Central memory CD8-positive, alpha-beta T cell (primary cell): ENCODE data around the gene PPTC7.

ENCODE experiments used
- ATAC-seq: fragments of 150-1000 bp; cut with Tn5 transposase; replicated peaks from 2 replicates; pipeline ENCODE4 v1.10.0; 2022; ENCODE audit warnings: mild to moderate bottlenecking, moderate FRiP score, moderate number of reproducible peaks; ENCODE audit not compliant: poor library complexity, severe bottlenecking; ENCODE audit errors: extremely low read depth
- DNase-seq, 2 donors: peaks; one replicate each; pipeline ENCODE4 v3.0.0; 2021; ENCODE audit warnings: low spot score in 2 of 2
- H3K27ac Mint-ChIP-seq: one replicate; pipeline ENCODE4 v1.8.0; 2022; ENCODE audit warnings: low read depth, mild to moderate bottlenecking, moderate library complexity, mixed read lengths
- H3K27me3 Mint-ChIP-seq: one replicate; pipeline ENCODE4 v1.8.0; 2022; ENCODE audit warnings: mixed read lengths
- H3K36me3 Mint-ChIP-seq: one replicate; pipeline ENCODE4 v1.8.0; 2022; ENCODE audit warnings: mild to moderate bottlenecking, moderate library complexity, mixed read lengths; ENCODE audit not compliant: insufficient read depth
- H3K4me1 Mint-ChIP-seq: one replicate; pipeline ENCODE4 v1.8.0; 2022; ENCODE audit warnings: mixed read lengths
- H3K4me3 Mint-ChIP-seq: one replicate; pipeline ENCODE4 v1.8.0; 2022; ENCODE audit warnings: mild to moderate bottlenecking, moderate library complexity, mixed read lengths
- H3K9me3 Mint-ChIP-seq: one replicate; pipeline ENCODE4 v1.8.0; 2022; ENCODE audit warnings: mixed read lengths

Gene PPTC7

DNA sequence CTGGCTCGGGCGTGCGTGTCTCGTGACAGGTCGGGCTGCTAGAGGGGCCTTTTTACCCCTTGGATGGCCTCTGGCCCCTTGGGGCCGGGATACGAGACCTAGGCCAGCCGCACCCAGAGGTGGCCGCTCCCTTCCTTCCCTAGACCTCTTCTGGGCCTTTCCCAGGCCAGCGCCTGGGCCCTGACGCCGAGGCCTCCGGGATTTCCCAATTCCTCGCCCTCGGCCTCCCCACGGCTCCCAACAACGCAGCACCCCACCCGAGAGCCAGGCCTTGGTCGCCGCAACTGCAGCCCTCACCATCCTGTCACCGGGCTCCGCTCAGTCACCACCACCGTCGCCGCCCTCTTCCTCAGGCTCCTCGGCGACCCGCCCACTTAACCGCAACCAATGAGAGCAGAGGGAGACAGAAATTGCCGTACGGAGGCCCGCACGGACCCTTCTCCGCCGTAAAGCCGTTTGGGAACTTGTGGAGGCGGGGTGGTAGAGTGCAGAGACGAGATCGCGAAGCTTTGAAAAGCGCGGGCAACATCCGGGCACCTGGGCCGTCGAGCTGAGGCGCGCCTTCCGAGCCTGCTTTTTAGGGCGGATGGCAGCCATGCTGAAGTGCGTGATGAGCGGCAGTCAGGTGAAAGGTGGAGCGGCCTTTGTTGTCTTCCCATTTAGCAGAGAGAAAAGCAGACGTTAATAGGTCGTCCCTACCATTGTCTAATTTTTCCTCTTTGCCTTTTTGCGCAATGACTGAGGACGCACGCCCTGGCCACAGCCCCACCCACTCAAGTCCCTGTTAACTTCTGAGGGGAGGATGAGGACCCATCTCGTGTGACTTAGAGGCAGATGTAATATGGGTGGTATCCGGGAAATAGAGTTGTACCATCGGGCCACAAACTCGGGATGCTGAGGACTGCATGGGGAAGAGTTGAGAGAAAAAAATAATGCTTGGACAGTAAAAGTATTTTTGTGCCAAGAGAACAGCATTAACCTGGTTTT lies 81.1 kb downstream of the PPTC7 start, which contains the start of the genes RAD9B and VPS29:
RAD9B (plus strand) TSS at position 580 of the 987 bp plus-strand sequence; CDS start at position 587, 7 bp downstream.
VPS29 (minus strand) TSS at position 360 of the 987 bp plus-strand sequence; CDS start at position 300, 60 bp downstream.
- peak within 1 kb of the TSS; percentile 98 for H3K27ac Mint-ChIP-seq
- no peaks in the 10 kb centered on the region for H3K9me3 Mint-ChIP-seq
- DNase-seq (peak; percentile 96 to 99), ATAC-seq (peak; percentile 94)
- H3K36me3 Mint-ChIP-seq = peaks cover 24% of the 10 kb centered on the region
- H3K4me3 Mint-ChIP-seq = peak within 1 kb of the TSS; percentile 96
- H3K27me3 Mint-ChIP-seq = no peaks in the 10 kb centered on the region
- H3K4me1 Mint-ChIP-seq = peaks cover 35% of the 10 kb centered on the region

- no peaks in the 10 kb centered on the region for H3K27me3 Mint-ChIP-seq
Observed at GRCh38 chr12:110501399-110501751, 81.7 kb downstream of the PPTC7 start.

GRCh38 chr12:110498984-110499706 lies 84.0 kb downstream of the PPTC7 start:
- peak overlapping the region; percentile 50 for H3K4me3 Mint-ChIP-seq
- H3K9me3 Mint-ChIP-seq = no peaks in the 10 kb centered on the region
- peaks cover 40% of the 10 kb centered on the region for H3K4me1 Mint-ChIP-seq
- DNase-seq (no peak), ATAC-seq (no peak)
- H3K27ac Mint-ChIP-seq = peak overlapping the region; percentile 13
- H3K36me3 Mint-ChIP-seq = peaks cover 43% of the 10 kb centered on the region
- H3K27me3 Mint-ChIP-seq = no peaks in the 10 kb centered on the region

More at GRCh38 chr12:110501399-110501751, 81.7 kb downstream of the PPTC7 start:
- Mint-ChIP-seq H3K9me3 (no peaks in the 10 kb centered on the region), H3K36me3 (peaks cover 26% of the 10 kb centered on the region), H3K4me1 (peaks cover 35% of the 10 kb centered on the region), H3K4me3 (peak overlapping the region; percentile 96), H3K27ac (peak overlapping the region; percentile 98)
- DNase-seq (no peak), ATAC-seq (peak; percentile 12)
